ENCODE data around the gene RALBP1.
"Not testable (repeated sequence)": the region's sequence is repeated elsewhere in the genome, so short reads cannot be mapped to it uniquely, and the experiment has no call there.

The RALBP1 gene

DNA sequence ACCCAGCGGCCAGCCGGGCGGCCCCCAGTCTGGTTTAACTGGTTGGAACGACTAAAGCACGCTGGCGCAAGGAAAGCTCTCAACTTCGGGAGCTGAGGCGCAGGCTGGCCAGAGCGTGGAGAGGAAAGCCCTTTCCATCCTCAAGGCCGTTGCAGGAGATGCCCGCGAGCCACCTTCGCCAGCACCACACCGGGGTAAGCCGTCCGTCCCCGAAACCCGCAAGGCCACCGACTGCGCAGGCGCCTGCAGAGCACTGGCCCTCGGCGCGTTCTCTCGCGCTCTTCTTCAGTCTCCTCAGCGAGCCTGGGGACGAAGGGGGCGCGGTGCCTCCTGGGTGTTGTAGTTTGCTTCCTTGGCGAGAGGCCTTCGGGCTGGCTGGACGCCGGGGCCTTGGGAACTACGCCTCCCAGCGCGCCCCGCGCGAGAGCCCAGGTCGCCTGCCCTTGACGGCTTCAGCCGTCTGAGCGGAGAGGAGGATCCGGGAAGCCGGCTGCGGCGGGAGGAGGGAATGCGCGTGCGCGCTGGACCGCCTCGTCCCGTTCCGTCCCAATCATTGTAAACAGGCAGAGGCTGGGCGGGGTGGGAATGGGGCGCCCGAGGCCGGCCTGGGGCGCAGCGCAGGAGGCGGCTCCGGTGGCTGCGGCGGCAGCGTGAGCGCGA, at the start of gene RALBP1:
TSS of gene RALBP1 (plus strand) at position 531 of the 660 bp plus-strand sequence. CDS start 37,533 bp downstream, outside the sequence.
- DNase-seq (ENCODE audit: low spot score): peak; percentile 97
- TF ChIP-seq, protein P1, sequence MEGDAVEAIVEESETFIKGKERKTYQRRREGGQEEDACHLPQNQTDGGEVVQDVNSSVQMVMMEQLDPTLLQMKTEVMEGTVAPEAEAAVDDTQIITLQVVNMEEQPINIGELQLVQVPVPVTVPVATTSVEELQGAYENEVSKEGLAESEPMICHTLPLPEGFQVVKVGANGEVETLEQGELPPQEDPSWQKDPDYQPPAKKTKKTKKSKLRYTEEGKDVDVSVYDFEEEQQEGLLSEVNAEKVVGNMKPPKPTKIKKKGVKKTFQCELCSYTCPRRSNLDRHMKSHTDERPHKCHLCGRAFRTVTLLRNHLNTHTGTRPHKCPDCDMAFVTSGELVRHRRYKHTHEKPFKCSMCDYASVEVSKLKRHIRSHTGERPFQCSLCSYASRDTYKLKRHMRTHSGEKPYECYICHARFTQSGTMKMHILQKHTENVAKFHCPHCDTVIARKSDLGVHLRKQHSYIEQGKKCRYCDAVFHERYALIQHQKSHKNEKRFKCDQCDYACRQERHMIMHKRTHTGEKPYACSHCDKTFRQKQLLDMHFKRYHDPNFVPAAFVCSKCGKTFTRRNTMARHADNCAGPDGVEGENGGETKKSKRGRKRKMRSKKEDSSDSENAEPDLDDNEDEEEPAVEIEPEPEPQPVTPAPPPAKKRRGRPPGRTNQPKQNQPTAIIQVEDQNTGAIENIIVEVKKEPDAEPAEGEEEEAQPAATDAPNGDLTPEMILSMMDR (IDR thresholded peaks at IDR 0.05; ENCODE audit: extremely low read depth, insufficient read depth, missing control alignments): peak; percentile 54
- in situ Hi-C loops (cut with MboI; ENCODE audit: low pct_unique_long_range_greater_than_20kb, low sequenced_read_pairs, unreplicated experiment): no loop called here

DNA sequence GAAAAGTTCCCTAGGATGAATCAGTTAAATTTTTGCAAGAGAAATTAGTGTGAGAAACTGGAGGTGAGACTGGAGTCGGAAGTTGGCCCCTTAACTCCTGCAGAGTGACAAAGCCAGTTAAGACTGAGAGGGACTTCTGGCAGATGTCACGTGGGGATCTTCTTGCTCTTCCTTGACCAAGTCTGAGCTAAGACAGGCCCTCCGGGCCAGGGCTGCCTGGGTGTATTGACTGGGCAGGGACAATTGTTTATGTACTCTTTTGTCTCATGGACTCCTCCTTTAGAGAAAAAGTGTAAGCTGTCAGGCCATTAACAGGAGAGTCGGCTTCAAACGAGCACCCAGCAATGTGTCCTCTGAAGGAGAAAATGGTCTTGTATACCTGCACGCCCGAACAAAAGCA, 48.6 kb upstream of the RALBP1 start:
- in situ Hi-C loops (cut with MboI; ENCODE audit: low pct_unique_long_range_greater_than_20kb, low sequenced_read_pairs, unreplicated experiment): no loop called here
- TF ChIP-seq, protein P1 (IDR thresholded peaks at IDR 0.05; ENCODE audit: extremely low read depth, insufficient read depth, missing control alignments): no peak
- no peak for DNase-seq (ENCODE audit: low spot score)

DNA sequence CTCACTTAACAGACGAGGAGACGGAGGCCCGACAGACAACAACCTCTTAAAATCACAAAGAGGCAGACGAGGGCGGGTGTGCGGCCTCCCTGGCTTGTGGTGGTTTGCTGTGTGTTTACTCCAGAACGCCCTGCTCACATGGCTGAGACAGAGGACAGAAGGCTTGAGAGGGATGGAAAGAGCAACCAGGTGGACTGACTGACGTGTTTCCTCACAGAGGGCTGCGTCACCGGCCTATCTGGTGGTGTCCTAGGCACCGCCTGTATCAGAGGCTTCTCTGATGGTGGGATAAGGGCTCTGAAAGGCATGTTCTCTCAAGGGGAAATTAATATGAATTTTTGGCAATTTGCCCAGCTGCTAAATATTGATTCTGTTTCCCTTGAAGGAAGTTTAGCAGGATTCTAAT, 47.0 kb upstream of the RALBP1 start:
- TF ChIP-seq, protein P1 (IDR thresholded peaks at IDR 0.05; ENCODE audit: extremely low read depth, insufficient read depth, missing control alignments): no peak
- in situ Hi-C loops (cut with MboI; ENCODE audit: low pct_unique_long_range_greater_than_20kb, low sequenced_read_pairs, unreplicated experiment): no loop called here
- no peak for DNase-seq (ENCODE audit: low spot score)

DNA sequence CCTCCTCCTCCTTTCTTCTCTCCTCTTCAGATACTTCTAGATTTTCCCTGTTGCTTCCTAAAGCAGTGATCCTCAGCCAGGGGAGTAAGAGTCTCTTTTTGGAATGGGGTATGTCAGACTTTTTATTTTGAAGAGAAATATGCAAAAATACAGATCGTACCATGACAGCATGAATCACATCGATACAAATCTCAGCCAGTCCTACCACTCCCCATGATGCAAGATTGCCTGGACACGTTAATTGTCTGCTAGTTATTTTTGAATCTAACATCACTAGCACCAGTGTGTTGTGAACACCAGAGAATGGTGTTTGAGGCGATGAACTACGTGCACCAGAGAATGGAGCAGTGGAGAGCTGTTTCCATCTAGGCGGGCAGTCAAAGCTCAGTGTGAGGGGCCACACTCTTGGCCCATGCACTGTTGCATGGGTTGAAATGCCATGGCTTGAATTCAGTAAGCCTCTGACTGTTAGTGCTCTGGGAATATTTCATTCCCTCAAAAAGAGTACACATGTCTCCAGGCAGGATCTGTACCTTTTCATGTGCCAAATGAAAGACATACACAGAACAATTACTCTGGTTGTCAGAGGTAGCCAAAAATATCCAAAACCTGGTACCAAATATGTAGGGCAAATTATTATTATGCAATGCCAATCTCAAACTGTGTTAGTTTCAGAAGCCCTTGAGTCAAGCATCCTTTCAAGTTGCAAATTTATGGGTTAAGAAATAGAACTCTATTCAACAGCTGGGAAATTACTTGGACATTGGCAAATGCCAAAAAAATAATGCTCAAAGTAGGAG, 46.3 kb upstream of the RALBP1 start:
- in situ Hi-C loops (cut with MboI; ENCODE audit: low pct_unique_long_range_greater_than_20kb, low sequenced_read_pairs, unreplicated experiment): no loop called here
- DNase-seq (ENCODE audit: low spot score): no peak
- TF ChIP-seq, protein P1 (IDR thresholded peaks at IDR 0.05; ENCODE audit: extremely low read depth, insufficient read depth, missing control alignments): no peak

DNA sequence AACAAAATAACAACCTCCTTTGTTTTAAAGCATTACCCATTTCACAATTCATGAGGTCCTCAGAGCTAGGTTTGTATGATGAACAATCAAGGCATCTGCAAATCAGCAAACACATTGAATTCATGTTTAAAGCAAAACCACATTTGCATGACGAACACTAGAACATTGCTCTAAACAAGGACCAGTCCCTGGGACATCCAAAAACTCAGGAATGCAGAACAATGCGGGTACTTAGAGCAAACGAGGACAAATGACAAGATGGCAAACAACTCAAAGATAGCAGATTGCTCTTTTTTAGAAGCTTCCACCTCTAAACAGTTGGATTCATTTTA, 45.7 kb upstream of the RALBP1 start:
- in situ Hi-C loops (cut with MboI; ENCODE audit: low pct_unique_long_range_greater_than_20kb, low sequenced_read_pairs, unreplicated experiment): no loop called here
- TF ChIP-seq, protein P1 (IDR thresholded peaks at IDR 0.05; ENCODE audit: extremely low read depth, insufficient read depth, missing control alignments): no peak
- no peak for DNase-seq (ENCODE audit: low spot score)

DNA sequence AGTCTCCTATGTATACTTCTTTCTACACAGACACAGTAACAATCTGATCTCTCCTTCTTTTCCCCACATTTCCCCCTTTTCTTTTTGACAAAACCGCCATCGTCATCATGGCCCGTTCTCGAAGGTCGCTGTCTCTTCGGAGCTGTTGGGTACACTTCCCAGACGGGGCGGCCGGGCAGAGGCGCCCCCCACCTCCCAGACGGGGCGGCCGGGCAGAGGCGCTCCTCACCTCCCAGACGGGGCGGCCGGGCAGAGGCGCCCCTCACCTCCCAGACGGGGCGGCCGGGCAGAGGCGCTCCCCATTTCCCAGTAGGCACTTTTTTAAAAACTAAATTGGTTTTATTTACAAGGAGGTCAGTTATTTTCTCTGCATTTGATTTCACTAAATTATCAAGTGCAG, 45.0 kb upstream of the RALBP1 start:
- in situ Hi-C loops (cut with MboI; ENCODE audit: low pct_unique_long_range_greater_than_20kb, low sequenced_read_pairs, unreplicated experiment); DNase-seq (ENCODE audit: low spot score): not testable (repeated sequence)

DNA sequence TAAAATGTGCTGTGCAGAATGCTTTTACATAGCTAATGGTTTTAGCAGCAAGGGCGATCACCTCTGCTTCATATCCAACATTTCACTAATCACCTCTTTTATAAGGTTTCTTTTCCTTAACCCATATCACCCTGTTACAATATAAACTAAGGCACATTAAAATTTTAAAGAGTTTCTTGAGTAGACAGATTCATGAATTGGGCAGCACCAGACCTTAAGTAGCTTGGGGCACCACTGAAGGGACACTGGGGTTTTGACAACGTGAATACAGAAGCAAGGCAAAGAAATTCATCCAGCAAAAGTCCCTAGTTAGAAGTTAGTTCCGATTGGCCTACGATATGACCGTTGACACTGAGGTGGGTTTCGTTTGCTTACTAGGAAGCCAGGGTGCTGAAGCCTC, 44.0 kb upstream of the RALBP1 start:
- no peak for DNase-seq (ENCODE audit: low spot score)
- in situ Hi-C loops (cut with MboI; ENCODE audit: low pct_unique_long_range_greater_than_20kb, low sequenced_read_pairs, unreplicated experiment): no loop called here
- TF ChIP-seq, protein P1 (IDR thresholded peaks at IDR 0.05; ENCODE audit: extremely low read depth, insufficient read depth, missing control alignments): no peak

DNA sequence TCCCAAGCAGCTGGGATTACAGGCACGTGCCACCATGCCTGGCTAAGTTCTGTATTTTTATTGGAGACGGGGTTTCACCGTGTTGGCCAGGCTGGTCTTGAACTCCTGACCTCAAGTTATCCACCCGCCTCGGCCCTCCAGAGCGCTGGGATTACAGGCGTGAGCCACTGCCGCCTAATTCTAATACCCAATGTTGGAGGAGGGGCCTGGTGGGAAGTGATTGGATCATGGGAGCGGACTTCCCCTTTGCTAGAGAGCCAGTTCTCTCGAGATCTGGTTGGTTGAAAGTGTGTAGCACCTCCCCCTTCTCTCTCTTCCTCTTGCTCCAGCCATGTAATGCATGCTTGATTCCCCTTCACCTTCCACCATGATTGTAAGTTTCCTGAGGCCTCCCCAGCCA, 42.2 kb upstream of the RALBP1 start:
- DNase-seq (ENCODE audit: low spot score); in situ Hi-C loops (cut with MboI; ENCODE audit: low pct_unique_long_range_greater_than_20kb, low sequenced_read_pairs, unreplicated experiment): not testable (repeated sequence)
